ENCODE data around the gene RALB. TPM values are rescaled to one million over a fixed set of nuclear protein-coding genes. Genes with fewer than 3 reads are reported as not detected.

Gene RALB
- total and polyA plus RNA-seq, 2 of the 8 experiments (the other 6 are each of a cell fraction or from before 2014, with no cell fraction given): 12.0 to 16.6 TPM

DNA sequence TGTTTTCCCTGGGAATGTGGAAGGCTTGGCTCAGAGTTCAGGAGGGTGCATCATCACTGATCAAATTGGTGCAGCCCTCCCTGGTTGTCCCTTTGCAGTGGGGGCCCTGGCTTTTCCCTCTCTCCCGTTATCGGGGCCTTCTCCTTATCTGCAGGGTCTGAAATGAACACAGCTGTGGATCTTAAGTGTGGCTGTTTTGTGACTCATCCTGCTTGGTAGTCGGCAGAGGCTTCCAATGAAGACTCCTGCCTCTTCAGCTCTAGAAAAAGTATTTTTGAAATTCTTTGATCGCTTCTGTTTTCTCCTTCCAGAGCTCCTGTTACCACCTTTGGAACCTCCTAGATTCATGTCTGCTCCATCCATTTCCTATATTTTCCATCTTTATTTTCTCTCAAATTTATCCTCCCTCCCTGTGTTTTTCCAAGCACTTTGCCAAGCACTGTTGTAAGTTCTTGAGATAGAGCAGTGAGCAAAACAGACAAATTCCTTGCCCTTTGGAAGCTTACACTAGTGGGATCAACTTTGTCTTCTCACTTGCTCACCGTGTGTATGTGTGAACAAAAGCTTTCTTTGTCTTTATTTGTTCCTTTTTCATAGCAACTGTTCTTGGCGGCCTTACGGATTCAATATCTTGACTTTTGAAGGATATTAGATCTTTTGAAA is 45.7 kb downstream of the RALB start:
- Histone ChIP-seq H4K8ac (ENCODE audit: extremely low read depth, insufficient read depth, low read length) (no peak overlapping the region), H3K27ac (ENCODE audit: low read depth, low read length) (no peak overlapping the region), H2BK15ac (ENCODE audit: low read length) (no peak overlapping the region), H2AK5ac (ENCODE audit: low read depth, low read length) (no peak overlapping the region), H4K5ac (ENCODE audit: insufficient read length, low read depth, low read length) (no peak overlapping the region), H3K36me3 (ENCODE audit: control insufficient read depth in 2 of 4, insufficient read depth in 4 of 4, low read length in 3 of 4) (no peaks in the 10 kb centered on the region), H3K79me2 (ENCODE audit: control insufficient read depth in 1 of 2, insufficient read depth in 2 of 2, low read length in 2 of 2) (no peaks in the 10 kb centered on the region), H2BK120ac (replicated peaks; ENCODE audit: low read depth, low read length) (no peak overlapping the region), H3K23ac (ENCODE audit: insufficient read length) (no peak overlapping the region), H2BK12ac (ENCODE audit: low read depth, low read length) (no peak overlapping the region), H3K27me3 (replicated peaks in 1 of 4; ENCODE audit: control insufficient read depth in 3 of 4, extremely low read depth in 1 of 4, insufficient read depth in 3 of 4, low read length in 3 of 4) (no peaks in the 10 kb centered on the region), H2BK5ac (ENCODE audit: low read depth, low read length) (no peak overlapping the region), H2AFZ (ENCODE audit: low read length) (no peak overlapping the region), H3K4me3 (ENCODE audit: extremely low read depth in 1 of 4, insufficient read depth in 2 of 4, low read depth in 3 of 4, low read length in 4 of 4) (no peak overlapping the region), H3K4me1 (replicated peaks in 1 of 4; ENCODE audit: control insufficient read depth in 3 of 4, insufficient read depth in 4 of 4, low read length in 3 of 4) (peaks cover 0 to 4% (median 0%) of the 10 kb centered on the region in 4 experiments; a peak in 1 of 7 replicates), H3K4me2 (ENCODE audit: insufficient read depth in 1 of 2, low read depth in 2 of 2, low read length in 2 of 2) (no peak overlapping the region), H3K79me1 (ENCODE audit: low read depth, low read length) (no peaks in the 10 kb centered on the region), H2BK20ac (ENCODE audit: low read length) (no peak overlapping the region), H3K18ac (ENCODE audit: extremely low read depth, low read length) (no peak overlapping the region), H3K23me2 (ENCODE audit: low read depth, low read length) (no peaks in the 10 kb centered on the region), H3K9me3 (ENCODE audit: insufficient read depth in 2 of 2, low read depth in 1 of 2, low read length in 1 of 2) (no peaks in the 10 kb centered on the region), H3K9ac (replicated peaks in 1 of 4; ENCODE audit: extremely low read depth in 1 of 4, low read depth in 3 of 4, low read length in 3 of 4) (no peak overlapping the region), H4K91ac (replicated peaks; ENCODE audit: insufficient read length, low read length) (no peak overlapping the region), H3K56ac (replicated peaks; ENCODE audit: insufficient read length, low read depth, low read length) (no peak overlapping the region), H4K20me1 (replicated peaks in 1 of 2; ENCODE audit: control insufficient read depth in 1 of 2, insufficient read depth in 2 of 2, low read length in 2 of 2) (no peaks in the 10 kb centered on the region), H3K14ac (ENCODE audit: insufficient read length) (no peak overlapping the region), H3K4ac (replicated peaks; ENCODE audit: insufficient read length, low read depth, low read length) (no peak overlapping the region)
- no peak for FAIRE-seq
- 88% methylated on average over 7 of the region's 7 CpGs; no CpG with 5 or more reads in 1 of the 2 experiments for WGBS, 2 experiments (ENCODE audit: extremely low coverage in 1 of 2, insufficient coverage in 1 of 2, insufficient read length in 1 of 2, insufficient replicate concordance in 2 of 2, low coverage in 1 of 2, low lambda C conversion rate in 2 of 2, missing lambda C conversion rate in 1 of 2)
- DNase-seq (ENCODE audit: low read depth in 1 of 2, low spot score in 2 of 2): no peak
- ChIA-PET CTCF (ENCODE audit: partially characterized antibody) (interaction anchor here (0.9 to 9.4 kb wide), 15 partner anchors 8 to 397 kb away, joined by 3 to 75 read pairs (median 3); no protein-coding TSS in a partner anchor), POLR2A (ENCODE audit: partially characterized antibody) (interaction anchor here (1.6 kb wide), 1 partner anchor 15 kb away, joined by 3 read pairs; no protein-coding TSS in a partner anchor)
- TF ChIP-seq, protein P1, sequence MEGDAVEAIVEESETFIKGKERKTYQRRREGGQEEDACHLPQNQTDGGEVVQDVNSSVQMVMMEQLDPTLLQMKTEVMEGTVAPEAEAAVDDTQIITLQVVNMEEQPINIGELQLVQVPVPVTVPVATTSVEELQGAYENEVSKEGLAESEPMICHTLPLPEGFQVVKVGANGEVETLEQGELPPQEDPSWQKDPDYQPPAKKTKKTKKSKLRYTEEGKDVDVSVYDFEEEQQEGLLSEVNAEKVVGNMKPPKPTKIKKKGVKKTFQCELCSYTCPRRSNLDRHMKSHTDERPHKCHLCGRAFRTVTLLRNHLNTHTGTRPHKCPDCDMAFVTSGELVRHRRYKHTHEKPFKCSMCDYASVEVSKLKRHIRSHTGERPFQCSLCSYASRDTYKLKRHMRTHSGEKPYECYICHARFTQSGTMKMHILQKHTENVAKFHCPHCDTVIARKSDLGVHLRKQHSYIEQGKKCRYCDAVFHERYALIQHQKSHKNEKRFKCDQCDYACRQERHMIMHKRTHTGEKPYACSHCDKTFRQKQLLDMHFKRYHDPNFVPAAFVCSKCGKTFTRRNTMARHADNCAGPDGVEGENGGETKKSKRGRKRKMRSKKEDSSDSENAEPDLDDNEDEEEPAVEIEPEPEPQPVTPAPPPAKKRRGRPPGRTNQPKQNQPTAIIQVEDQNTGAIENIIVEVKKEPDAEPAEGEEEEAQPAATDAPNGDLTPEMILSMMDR (IDR thresholded peaks at IDR 0.05; ENCODE audit: control extremely low read depth in 1 of 3, insufficient read depth in 1 of 3, low read depth in 1 of 3, low read length in 3 of 3): no peak
- TF ChIP-seq BRCA1 (IDR thresholded peaks at IDR 0.05; ENCODE audit: low read depth, low read length) (no peak), CBX5 (IDR thresholded peaks at IDR 0.05; ENCODE audit: low read depth, low read length) (no peak), POLR2A (IDR thresholded peaks at IDR 0.05; ENCODE audit: control extremely low read depth in 1 of 2, low read depth in 2 of 2, low read length in 2 of 2) (no peak), CBX8 (IDR thresholded peaks at IDR 0.05; ENCODE audit: borderline replicate concordance, low read depth, low read length) (no peak), TBP (IDR thresholded peaks at IDR 0.05; ENCODE audit: low read depth, low read length) (no peak), CEBPB (IDR thresholded peaks at IDR 0.05; ENCODE audit: low read depth, low read length) (no peak), TAF7 (optimal IDR thresholded peaks at IDR 0.05; ENCODE audit: borderline replicate concordance, low read depth, low read length) (no peak)
- TF ChIP-seq, protein P2, sequence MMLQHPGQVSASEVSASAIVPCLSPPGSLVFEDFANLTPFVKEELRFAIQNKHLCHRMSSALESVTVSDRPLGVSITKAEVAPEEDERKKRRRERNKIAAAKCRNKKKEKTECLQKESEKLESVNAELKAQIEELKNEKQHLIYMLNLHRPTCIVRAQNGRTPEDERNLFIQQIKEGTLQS (IDR thresholded peaks at IDR 0.05; ENCODE audit: insufficient read depth, low read depth, low read length): no peak
